ENCODE measurements around the gene PEX26. TPM values are rescaled to one million over a fixed set of nuclear protein-coding genes. Genes with fewer than 3 reads are reported as not detected.
"Not testable (repeated sequence)": the region's sequence is repeated elsewhere in the genome, so short reads cannot be mapped to it uniquely, and the experiment has no call there.

The PEX26 gene
- total RNA-seq, 4 donors from 2014 or later: 31.7 to 47.3 (median 39.1) TPM

GRCh38 chr22:18130018-18130417 lies 52.2 kb downstream of the PEX26 start:
- Histone ChIP-seq H3K27me3 (no peaks in the 10 kb centered on the region), H3K4me1 (peaks cover 10% of the 10 kb centered on the region), H3K36me3 (peaks cover 5% of the 10 kb centered on the region), H3K4me3 (no peak overlapping the region), H3K27ac (no peak overlapping the region), H3K9me3 (no peaks in the 10 kb centered on the region)
- 79% methylated on average over 8 of the region's 8 CpGs for WGBS
- DNase-seq (ENCODE audit: low spot score in 2 of 2): no peak
- TF ChIP-seq POLR2AphosphoS5 (IDR thresholded peaks at IDR 0.05): no peak
- TF ChIP-seq POLR2A (IDR thresholded peaks at IDR 0.05): no peak
- TF ChIP-seq, protein P1, sequence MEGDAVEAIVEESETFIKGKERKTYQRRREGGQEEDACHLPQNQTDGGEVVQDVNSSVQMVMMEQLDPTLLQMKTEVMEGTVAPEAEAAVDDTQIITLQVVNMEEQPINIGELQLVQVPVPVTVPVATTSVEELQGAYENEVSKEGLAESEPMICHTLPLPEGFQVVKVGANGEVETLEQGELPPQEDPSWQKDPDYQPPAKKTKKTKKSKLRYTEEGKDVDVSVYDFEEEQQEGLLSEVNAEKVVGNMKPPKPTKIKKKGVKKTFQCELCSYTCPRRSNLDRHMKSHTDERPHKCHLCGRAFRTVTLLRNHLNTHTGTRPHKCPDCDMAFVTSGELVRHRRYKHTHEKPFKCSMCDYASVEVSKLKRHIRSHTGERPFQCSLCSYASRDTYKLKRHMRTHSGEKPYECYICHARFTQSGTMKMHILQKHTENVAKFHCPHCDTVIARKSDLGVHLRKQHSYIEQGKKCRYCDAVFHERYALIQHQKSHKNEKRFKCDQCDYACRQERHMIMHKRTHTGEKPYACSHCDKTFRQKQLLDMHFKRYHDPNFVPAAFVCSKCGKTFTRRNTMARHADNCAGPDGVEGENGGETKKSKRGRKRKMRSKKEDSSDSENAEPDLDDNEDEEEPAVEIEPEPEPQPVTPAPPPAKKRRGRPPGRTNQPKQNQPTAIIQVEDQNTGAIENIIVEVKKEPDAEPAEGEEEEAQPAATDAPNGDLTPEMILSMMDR (IDR thresholded peaks at IDR 0.05): no peak
- TF ChIP-seq EP300 (IDR thresholded peaks at IDR 0.05): no peak

DNA sequence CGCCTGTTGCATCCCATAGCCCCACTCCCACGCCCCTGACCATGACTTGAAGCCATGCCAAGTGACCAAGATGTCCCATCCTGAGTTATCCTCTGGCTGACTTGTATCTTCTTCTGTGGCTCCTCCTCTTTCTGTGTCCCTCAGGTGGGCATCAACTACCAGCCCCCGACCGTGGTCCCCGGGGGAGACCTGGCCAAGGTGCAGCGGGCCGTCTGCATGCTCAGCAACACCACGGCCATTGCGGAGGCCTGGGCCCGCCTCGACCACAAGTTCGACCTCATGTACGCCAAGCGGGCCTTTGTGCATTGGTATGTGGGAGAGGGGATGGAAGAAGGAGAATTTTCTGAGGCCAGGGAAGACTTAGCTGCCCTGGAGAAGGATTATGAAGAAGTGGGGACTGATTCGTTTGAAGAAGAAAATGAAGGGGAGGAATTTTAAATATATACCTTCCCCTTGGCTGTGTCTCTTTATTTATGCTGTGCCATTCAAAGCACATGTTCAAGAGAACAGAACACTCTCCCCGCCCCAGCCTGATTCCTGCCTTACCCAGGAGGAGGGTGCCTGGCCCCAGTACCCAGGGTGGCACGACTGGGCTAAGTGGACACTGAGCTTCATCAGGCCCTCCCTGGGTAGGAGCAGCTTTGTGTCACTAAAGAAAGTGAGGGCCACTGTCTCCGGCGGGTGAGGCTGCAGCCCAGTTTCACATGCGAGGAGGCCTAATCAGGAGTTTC lies 53.1 kb downstream of the PEX26 start:
- TF ChIP-seq POLR2A (IDR thresholded peaks at IDR 0.05) (no peak), EP300 (IDR thresholded peaks at IDR 0.05) (no peak), POLR2AphosphoS5 (IDR thresholded peaks at IDR 0.05) (no peak)
- TF ChIP-seq, protein P1 (IDR thresholded peaks at IDR 0.05): no peak
- H3K9me3 ChIP-seq: no peaks in the 10 kb centered on the region
- no peak for DNase-seq (ENCODE audit: low spot score in 2 of 2)
- peaks cover 10% of the 10 kb centered on the region for H3K4me1 ChIP-seq
- H3K4me3 ChIP-seq: no peak overlapping the region
- no peak overlapping the region for H3K27ac ChIP-seq
- 94% methylated on average over 15 of the region's 20 CpGs for WGBS
- no peaks in the 10 kb centered on the region for H3K27me3 ChIP-seq
- H3K36me3 ChIP-seq: peaks cover 5% of the 10 kb centered on the region

- TF ChIP-seq, protein P1 (IDR thresholded peaks at IDR 0.05): no peak
- no peak for TF ChIP-seq EP300 (IDR thresholded peaks at IDR 0.05)
- TF ChIP-seq POLR2A (IDR thresholded peaks at IDR 0.05): no peak
- H3K9me3 ChIP-seq: no peaks in the 10 kb centered on the region
- H3K27ac ChIP-seq: no peak overlapping the region
- H3K27me3 ChIP-seq: no peaks in the 10 kb centered on the region
- no peak for DNase-seq (ENCODE audit: low spot score in 2 of 2)
- H3K4me3 ChIP-seq: no peak overlapping the region
- H3K4me1 ChIP-seq: peaks cover 10% of the 10 kb centered on the region
- WGBS: 40% methylated on average over 2 of the region's 2 CpGs
- no peaks in the 10 kb centered on the region for H3K36me3 ChIP-seq
These were observed 55.7 kb downstream of the PEX26 start for GRCh38 chr22:18133452-18133851.

DNA sequence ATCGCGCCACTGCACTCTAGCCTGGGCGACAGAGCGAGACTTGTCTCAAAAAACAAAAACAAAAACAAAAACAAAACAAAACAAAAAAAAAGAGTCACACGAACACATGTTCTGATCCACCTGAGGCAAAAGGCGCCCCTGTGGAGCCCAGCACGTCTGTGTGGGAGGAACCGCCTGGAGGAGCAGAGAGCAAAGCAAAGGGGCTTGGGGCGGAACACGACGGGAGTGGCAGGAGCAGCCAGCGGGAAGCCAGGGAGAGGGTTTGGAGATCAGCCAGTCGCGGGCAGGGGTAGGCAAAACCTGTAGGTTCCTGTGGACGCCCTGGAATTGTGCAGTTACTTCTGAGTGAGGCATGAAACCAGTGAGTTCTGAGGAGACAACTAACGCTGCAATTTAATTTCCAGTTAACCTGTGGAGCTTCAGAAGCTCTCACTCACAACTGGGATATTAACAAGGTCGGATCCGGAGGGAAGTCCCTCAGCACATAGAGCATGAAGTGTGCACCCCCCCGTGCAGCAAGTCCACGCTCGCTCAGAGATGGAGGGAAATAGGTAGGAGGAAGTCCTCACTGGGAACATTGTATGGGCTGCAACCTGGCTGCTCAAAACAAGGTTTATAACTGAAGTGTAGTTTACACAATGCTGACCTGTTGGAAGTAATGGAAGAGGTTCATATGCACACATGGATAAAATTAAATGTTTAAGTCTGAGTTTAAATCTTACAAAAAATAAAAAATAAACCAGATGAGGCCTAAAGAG lies 59.0 kb downstream of the PEX26 start:
- no peak for TF ChIP-seq POLR2AphosphoS5 (IDR thresholded peaks at IDR 0.05)
- no peak for TF ChIP-seq EP300 (IDR thresholded peaks at IDR 0.05)
- TF ChIP-seq, protein P1 (IDR thresholded peaks at IDR 0.05): no peak
- no peak for TF ChIP-seq POLR2A (IDR thresholded peaks at IDR 0.05)
- Histone ChIP-seq H3K27ac (no peak overlapping the region), H3K9me3 (no peaks in the 10 kb centered on the region), H3K36me3 (no peaks in the 10 kb centered on the region), H3K4me3 (no peak overlapping the region), H3K27me3 (no peaks in the 10 kb centered on the region), H3K4me1 (peaks cover 10% of the 10 kb centered on the region)
- no peak for DNase-seq (ENCODE audit: low spot score in 2 of 2)
- WGBS: 67% methylated on average over 21 of the region's 21 CpGs

GRCh38 chr22:18141004-18141403 lies 63.2 kb downstream of the PEX26 start:
- H3K36me3 ChIP-seq; H3K9me3 ChIP-seq; H3K4me3 ChIP-seq; DNase-seq (ENCODE audit: low spot score in 2 of 2); H3K27me3 ChIP-seq; H3K27ac ChIP-seq: not testable (repeated sequence)
- WGBS: 91% methylated on average over 6 of the region's 6 CpGs
- peaks cover 12% of the 10 kb centered on the region for H3K4me1 ChIP-seq
